Measurements from ENCODE around the gene RFK. TPM values are rescaled to one million over a fixed set of nuclear protein-coding genes. Genes with fewer than 3 reads are reported as not detected.

Gene RFK
- total RNA-seq, 1 donor from 2014 or later, result 28.7 TPM

DNA sequence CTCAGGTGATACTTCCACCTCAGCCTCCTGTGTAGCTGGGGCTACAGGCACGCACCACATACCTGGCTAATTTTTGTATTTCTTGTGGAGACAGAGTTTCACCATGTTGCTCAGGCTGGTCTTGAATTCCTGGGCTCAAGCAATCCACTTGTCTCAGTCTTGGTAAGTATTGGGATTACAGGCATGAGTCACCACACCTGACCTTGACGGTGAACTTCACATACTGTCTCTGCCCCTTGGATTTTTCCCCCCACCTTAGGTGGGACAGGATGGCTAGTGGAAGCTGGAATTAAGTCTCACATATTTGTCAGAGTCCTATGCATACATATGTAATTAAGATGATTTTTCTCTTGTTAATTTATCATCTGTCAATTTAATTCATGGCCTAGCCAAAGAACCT, 20.9 kb upstream of the RFK start:
- Histone ChIP-seq H3K36me3 (ENCODE audit: control insufficient read depth, insufficient read depth, low read length) (no peaks in the 10 kb centered on the region), H3K4me3 (ENCODE audit: low read depth, low read length) (no peak overlapping the region), H3K27me3 (ENCODE audit: control insufficient read depth, insufficient read depth, low read length) (no peaks in the 10 kb centered on the region)
- no peak for FAIRE-seq
- TF ChIP-seq, protein P1, sequence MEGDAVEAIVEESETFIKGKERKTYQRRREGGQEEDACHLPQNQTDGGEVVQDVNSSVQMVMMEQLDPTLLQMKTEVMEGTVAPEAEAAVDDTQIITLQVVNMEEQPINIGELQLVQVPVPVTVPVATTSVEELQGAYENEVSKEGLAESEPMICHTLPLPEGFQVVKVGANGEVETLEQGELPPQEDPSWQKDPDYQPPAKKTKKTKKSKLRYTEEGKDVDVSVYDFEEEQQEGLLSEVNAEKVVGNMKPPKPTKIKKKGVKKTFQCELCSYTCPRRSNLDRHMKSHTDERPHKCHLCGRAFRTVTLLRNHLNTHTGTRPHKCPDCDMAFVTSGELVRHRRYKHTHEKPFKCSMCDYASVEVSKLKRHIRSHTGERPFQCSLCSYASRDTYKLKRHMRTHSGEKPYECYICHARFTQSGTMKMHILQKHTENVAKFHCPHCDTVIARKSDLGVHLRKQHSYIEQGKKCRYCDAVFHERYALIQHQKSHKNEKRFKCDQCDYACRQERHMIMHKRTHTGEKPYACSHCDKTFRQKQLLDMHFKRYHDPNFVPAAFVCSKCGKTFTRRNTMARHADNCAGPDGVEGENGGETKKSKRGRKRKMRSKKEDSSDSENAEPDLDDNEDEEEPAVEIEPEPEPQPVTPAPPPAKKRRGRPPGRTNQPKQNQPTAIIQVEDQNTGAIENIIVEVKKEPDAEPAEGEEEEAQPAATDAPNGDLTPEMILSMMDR (IDR thresholded peaks at IDR 0.05; ENCODE audit: insufficient read depth, low read length, severe bottlenecking), result no peak
- DNase-seq (ENCODE audit: low read depth), result peak; percentile 43

DNA sequence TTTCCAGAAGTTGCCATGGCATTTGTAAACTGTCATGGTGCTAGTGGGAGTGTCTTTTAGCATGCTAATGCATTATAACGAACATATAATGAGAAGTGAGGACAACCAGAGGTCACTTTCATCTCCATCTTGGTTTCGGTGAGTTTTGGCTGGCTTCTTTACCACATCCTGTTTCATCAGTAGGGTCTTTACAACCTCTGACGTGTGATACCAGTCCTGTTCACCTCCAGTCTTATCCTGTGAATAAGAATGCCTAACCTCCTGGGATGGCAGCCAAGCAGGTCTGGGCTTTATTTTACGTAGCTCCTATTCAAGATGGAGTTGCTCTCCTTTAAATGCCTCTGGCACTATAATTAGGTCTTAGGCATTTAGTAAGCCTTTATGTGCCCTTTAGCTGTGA, 20.4 kb upstream of the RFK start:
- no peak for FAIRE-seq

GRCh38 chr9:76413658-76414057, 19.4 kb upstream of the RFK start:
- Histone ChIP-seq H3K27me3 (ENCODE audit: control insufficient read depth, insufficient read depth, low read length) (no peaks in the 10 kb centered on the region), H3K36me3 (ENCODE audit: control insufficient read depth, insufficient read depth, low read length) (no peaks in the 10 kb centered on the region), H3K4me3 (ENCODE audit: low read depth, low read length) (no peak overlapping the region)
- TF ChIP-seq, protein P1 (IDR thresholded peaks at IDR 0.05; ENCODE audit: insufficient read depth, low read length, severe bottlenecking), result no peak
- no peak for FAIRE-seq
- DNase-seq (ENCODE audit: low read depth), result no peak

More for the DNA sequence above, 20.4 kb upstream of the RFK start:
- Histone ChIP-seq H3K4me3 (ENCODE audit: low read depth, low read length) (no peak overlapping the region), H3K36me3 (ENCODE audit: control insufficient read depth, insufficient read depth, low read length) (no peaks in the 10 kb centered on the region), H3K27me3 (ENCODE audit: control insufficient read depth, insufficient read depth, low read length) (no peaks in the 10 kb centered on the region)
- TF ChIP-seq, protein P1 (IDR thresholded peaks at IDR 0.05; ENCODE audit: insufficient read depth, low read length, severe bottlenecking), result no peak
- DNase-seq (ENCODE audit: low read depth), result peak; percentile 61

DNA sequence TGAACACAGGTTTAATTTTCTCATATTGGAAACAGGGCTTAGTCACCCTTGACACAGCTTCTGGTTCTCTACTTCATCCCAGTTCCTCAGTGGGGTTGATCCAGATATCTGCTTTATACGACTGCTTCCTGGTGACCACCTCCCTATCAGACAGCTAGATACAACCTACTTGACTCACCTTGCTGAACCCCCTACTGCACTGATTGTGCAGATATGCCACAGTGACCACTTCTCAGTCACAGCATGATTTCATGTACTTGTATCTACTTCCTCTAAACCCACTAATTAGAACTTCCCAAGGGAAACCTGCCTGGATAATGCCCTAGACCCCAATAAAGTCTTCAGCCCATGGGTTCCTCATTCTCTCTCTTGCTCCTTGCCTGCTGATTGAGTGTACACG, 18.4 kb upstream of the RFK start:
- Histone ChIP-seq H3K4me3 (ENCODE audit: low read depth, low read length) (no peak overlapping the region), H3K27me3 (ENCODE audit: control insufficient read depth, insufficient read depth, low read length) (no peaks in the 10 kb centered on the region), H3K36me3 (ENCODE audit: control insufficient read depth, insufficient read depth, low read length) (no peaks in the 10 kb centered on the region)
- TF ChIP-seq, protein P1 (IDR thresholded peaks at IDR 0.05; ENCODE audit: insufficient read depth, low read length, severe bottlenecking), result no peak
- DNase-seq (ENCODE audit: low read depth) (no peak), FAIRE-seq (no peak)

DNA sequence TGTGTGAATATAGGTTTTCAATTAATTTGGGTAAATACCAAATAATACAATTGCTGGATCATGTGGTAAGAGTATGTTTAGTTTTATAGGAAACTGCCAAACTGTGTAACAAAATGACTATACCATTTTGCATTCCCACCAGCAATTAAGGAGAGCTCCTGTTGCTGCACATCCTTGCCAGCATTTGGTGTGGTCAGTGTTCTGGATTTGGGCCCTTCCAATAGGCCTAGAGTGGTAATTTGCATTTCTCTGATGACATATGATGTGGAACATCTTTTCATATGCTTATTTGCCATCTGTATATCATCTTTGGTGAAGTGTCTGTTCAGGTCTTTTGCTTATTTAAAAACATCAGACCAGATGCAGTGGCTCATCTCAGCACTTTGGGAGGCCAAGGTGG, 11.6 kb upstream of the RFK start:
- no peaks in the 10 kb centered on the region for H3K27me3 ChIP-seq (ENCODE audit: control insufficient read depth, insufficient read depth, low read length)
- no peak for FAIRE-seq
- DNase-seq (ENCODE audit: low read depth), result no peak
- no peaks in the 10 kb centered on the region for H3K36me3 ChIP-seq (ENCODE audit: control insufficient read depth, insufficient read depth, low read length)
- no peak overlapping the region for H3K4me3 ChIP-seq (ENCODE audit: low read depth, low read length)
- TF ChIP-seq, protein P1 (IDR thresholded peaks at IDR 0.05; ENCODE audit: insufficient read depth, low read length, severe bottlenecking), result no peak

DNA sequence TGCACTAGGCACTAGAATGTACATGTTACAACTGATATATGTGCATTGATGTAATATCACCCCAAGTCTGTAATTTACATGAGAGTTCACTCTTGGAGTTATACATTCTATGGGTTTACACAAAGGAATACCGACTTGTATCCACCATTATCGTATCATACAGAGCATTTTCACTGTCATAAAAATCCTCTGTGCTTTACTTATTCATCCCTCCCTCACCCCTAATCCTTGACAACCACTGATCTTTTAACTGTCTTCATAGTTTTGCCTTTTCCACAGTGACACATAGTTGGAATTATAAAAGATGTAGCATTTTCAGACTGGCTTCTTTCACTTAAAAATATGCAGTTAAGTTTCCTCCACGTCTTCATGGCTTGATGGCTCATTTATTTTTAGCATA, 11.1 kb upstream of the RFK start:
- Histone ChIP-seq H3K4me3 (ENCODE audit: low read depth, low read length) (no peak overlapping the region), H3K36me3 (ENCODE audit: control insufficient read depth, insufficient read depth, low read length) (no peaks in the 10 kb centered on the region), H3K27me3 (ENCODE audit: control insufficient read depth, insufficient read depth, low read length) (no peaks in the 10 kb centered on the region)
- DNase-seq (ENCODE audit: low read depth), result no peak
- TF ChIP-seq, protein P1 (IDR thresholded peaks at IDR 0.05; ENCODE audit: insufficient read depth, low read length, severe bottlenecking), result no peak
- no peak for FAIRE-seq

Measured in bronchial epithelial cell (primary cell).